ENCODE data around the gene GNB5.
"Not testable (repeated sequence)": the region's sequence is repeated elsewhere in the genome, so short reads cannot be mapped to it uniquely, and the experiment has no call there.

The GNB5 gene

DNA sequence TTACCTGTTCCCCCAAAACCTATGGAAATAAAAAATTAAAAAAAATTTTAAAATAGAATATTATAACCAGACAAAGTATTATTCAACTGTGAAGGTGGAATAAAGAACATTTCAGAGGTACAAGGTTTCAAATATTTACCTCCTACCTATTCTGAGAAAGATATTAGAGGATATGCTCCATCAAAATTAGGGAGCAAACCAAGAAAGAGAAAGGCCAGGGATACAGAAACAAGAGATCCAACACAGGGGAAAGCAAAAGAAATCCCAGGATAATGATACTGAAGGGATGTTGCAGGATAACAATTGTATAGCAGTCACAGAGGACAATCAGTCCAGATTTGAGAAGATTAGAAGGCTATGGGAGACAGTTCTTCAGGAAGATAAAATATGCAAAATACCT, 101.0 kb downstream of the GNB5 start:
- Histone ChIP-seq H3K79me2 (ENCODE audit: low read length) (no peaks in the 10 kb centered on the region), H3K4me3 (ENCODE audit: low read length) (no peak overlapping the region), H3K9ac (ENCODE audit: low read length) (no peak overlapping the region), H3K4me1 (ENCODE audit: low read length) (no peaks in the 10 kb centered on the region), H3K9me2 (replicated peaks; ENCODE audit: insufficient read depth, low read length) (no peaks in the 10 kb centered on the region), H3F3A (ENCODE audit: insufficient read depth, low read length) (no peaks in the 10 kb centered on the region), H4K20me1 (ENCODE audit: insufficient read depth, low read length) (no peaks in the 10 kb centered on the region), H3K27ac (ENCODE audit: low read length) (no peak overlapping the region), H3K36me3 (replicated peaks; ENCODE audit: insufficient read depth, low read length) (no peaks in the 10 kb centered on the region), H3K9me3 (replicated peaks; ENCODE audit: insufficient read depth, low read length) (no peaks in the 10 kb centered on the region), H2AFZ (ENCODE audit: low read length) (no peak overlapping the region), H3K4me2 (ENCODE audit: low read depth, low read length) (no peak overlapping the region), H3K27me3 (replicated peaks; ENCODE audit: insufficient read depth, low read length) (no peaks in the 10 kb centered on the region)
- no peak for TF ChIP-seq EZH2phosphoT487 (IDR thresholded peaks at IDR 0.05; ENCODE audit: low read length)
- no peak for TF ChIP-seq EZH2 (optimal IDR thresholded peaks at IDR 0.05; ENCODE audit: low read depth, low read length)
- TF ChIP-seq, protein P1, sequence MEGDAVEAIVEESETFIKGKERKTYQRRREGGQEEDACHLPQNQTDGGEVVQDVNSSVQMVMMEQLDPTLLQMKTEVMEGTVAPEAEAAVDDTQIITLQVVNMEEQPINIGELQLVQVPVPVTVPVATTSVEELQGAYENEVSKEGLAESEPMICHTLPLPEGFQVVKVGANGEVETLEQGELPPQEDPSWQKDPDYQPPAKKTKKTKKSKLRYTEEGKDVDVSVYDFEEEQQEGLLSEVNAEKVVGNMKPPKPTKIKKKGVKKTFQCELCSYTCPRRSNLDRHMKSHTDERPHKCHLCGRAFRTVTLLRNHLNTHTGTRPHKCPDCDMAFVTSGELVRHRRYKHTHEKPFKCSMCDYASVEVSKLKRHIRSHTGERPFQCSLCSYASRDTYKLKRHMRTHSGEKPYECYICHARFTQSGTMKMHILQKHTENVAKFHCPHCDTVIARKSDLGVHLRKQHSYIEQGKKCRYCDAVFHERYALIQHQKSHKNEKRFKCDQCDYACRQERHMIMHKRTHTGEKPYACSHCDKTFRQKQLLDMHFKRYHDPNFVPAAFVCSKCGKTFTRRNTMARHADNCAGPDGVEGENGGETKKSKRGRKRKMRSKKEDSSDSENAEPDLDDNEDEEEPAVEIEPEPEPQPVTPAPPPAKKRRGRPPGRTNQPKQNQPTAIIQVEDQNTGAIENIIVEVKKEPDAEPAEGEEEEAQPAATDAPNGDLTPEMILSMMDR (IDR thresholded peaks at IDR 0.05; ENCODE audit: low read length): no peak
- DNase-seq: no peak

DNA sequence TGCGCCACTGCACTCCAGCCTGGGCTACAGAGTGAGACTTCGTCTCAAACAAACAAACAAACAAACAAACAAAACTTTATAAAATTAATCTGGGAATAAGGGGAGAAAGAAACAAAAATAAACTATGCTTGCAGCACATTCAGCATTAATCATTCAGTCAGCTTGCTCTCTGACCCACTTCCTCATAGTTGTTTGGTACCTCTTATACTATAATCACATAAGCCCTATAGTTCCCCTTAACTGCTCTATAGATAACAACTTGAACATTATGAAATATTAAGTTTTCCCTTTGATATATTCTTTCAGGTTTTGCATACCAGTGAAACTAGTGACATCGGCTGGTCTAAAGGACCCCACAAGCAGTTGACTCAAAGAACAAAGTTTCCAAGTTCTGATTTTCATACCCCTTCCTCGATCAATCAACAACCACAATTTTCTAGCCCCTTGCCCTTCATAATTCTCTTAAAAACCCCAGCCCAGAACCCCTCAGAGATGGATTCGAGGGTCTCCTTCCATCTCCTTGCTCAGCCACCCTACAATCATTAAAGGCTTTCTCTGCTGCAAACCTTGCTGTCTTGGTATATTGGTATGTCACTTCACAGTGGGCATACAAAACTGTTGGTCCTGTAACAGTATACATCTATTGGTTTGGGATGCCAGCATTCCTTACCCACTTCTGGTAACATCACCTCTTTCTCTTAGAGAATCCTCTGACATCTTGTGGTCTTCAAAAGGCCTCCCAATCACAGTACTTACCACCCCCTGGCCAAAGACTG, 105.0 kb downstream of the GNB5 start:
- no peaks in the 10 kb centered on the region for H3K9me3 ChIP-seq (replicated peaks; ENCODE audit: insufficient read depth, low read length)
- H3K27ac ChIP-seq (ENCODE audit: low read length): no peak overlapping the region
- no peak overlapping the region for H3K4me3 ChIP-seq (ENCODE audit: low read length)
- no peaks in the 10 kb centered on the region for H4K20me1 ChIP-seq (ENCODE audit: insufficient read depth, low read length)
- no peaks in the 10 kb centered on the region for H3K27me3 ChIP-seq (replicated peaks; ENCODE audit: insufficient read depth, low read length)
- no peak overlapping the region for H2AFZ ChIP-seq (ENCODE audit: low read length)
- no peak overlapping the region for H3K9ac ChIP-seq (ENCODE audit: low read length)
- H3K79me2 ChIP-seq (ENCODE audit: low read length): no peaks in the 10 kb centered on the region
- DNase-seq: no peak
- TF ChIP-seq EZH2 (optimal IDR thresholded peaks at IDR 0.05; ENCODE audit: low read depth, low read length): no peak
- H3K9me2 ChIP-seq (replicated peaks; ENCODE audit: insufficient read depth, low read length): no peaks in the 10 kb centered on the region
- H3K4me1 ChIP-seq (ENCODE audit: low read length): peaks cover 19% of the 10 kb centered on the region
- H3K36me3 ChIP-seq (replicated peaks; ENCODE audit: insufficient read depth, low read length): no peaks in the 10 kb centered on the region
- H3K4me2 ChIP-seq (ENCODE audit: low read depth, low read length): no peak overlapping the region
- peaks cover 9% of the 10 kb centered on the region; the same call in 1 of the 2 replicates for H3F3A ChIP-seq (ENCODE audit: insufficient read depth, low read length)

DNA sequence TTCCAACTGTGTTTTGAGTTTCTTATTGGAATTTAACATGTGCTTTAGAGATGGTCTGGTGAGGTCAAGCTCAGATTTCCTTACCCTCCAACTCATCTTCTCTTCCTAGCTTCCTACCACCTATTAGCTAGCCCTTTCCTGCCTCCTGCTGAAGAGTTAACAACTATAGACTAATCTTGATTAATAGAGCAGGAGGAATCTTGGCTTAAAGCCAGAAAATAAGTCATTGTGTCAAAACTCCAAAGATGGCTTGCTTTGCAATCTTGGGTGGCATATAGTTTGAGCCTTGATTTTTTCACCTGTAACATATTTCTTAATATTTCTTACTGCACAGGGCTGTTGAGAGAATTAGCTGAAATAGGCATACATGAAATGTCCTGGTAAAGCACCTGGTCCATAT, 105.9 kb downstream of the GNB5 start:
- peaks cover 9% of the 10 kb centered on the region; the same call in 1 of the 2 replicates for H3F3A ChIP-seq (ENCODE audit: insufficient read depth, low read length)
- no peaks in the 10 kb centered on the region for H3K36me3 ChIP-seq (replicated peaks; ENCODE audit: insufficient read depth, low read length)
- H2AFZ ChIP-seq (ENCODE audit: low read length): no peak overlapping the region
- DNase-seq: no peak
- H3K9me3 ChIP-seq (replicated peaks; ENCODE audit: insufficient read depth, low read length): no peaks in the 10 kb centered on the region
- peaks cover 19% of the 10 kb centered on the region for H3K4me1 ChIP-seq (ENCODE audit: low read length)
- no peak overlapping the region for H3K4me3 ChIP-seq (ENCODE audit: low read length)
- H3K27me3 ChIP-seq (replicated peaks; ENCODE audit: insufficient read depth, low read length): no peaks in the 10 kb centered on the region
- TF ChIP-seq, protein P1 (IDR thresholded peaks at IDR 0.05; ENCODE audit: low read length): no peak
- TF ChIP-seq EZH2phosphoT487 (IDR thresholded peaks at IDR 0.05; ENCODE audit: low read length): no peak
- TF ChIP-seq EZH2 (optimal IDR thresholded peaks at IDR 0.05; ENCODE audit: low read depth, low read length): no peak
- no peak overlapping the region for H3K4me2 ChIP-seq (ENCODE audit: low read depth, low read length)
- no peaks in the 10 kb centered on the region for H3K9me2 ChIP-seq (replicated peaks; ENCODE audit: insufficient read depth, low read length)
- H4K20me1 ChIP-seq (ENCODE audit: insufficient read depth, low read length): no peaks in the 10 kb centered on the region
- H3K27ac ChIP-seq (ENCODE audit: low read length): no peak overlapping the region
- H3K79me2 ChIP-seq (ENCODE audit: low read length): no peaks in the 10 kb centered on the region
- no peak overlapping the region for H3K9ac ChIP-seq (ENCODE audit: low read length)

DNA sequence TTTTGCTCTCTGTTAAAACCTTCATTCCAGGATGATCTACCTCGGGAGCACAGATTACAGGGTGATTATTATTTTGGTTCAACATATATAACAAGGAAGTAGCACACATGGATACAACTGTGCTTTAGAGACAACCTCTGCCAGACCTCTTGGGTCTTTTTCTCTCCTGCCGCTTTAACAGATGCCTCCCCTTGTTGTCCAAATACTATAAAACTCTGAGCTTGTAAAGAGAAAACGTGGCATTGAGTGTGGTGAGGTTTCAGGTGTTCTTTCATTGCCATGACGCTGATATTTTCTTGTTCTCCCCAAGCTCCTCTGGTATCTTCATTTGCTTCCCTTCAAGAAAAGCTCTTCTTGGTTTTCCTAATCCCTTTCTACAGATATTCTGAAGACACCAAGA, 107.6 kb downstream of the GNB5 start:
- Histone ChIP-seq H3K4me2 (ENCODE audit: low read depth, low read length) (peak overlapping the region; percentile 52; the same call in 1 of the 2 replicates), H3K4me3 (ENCODE audit: low read length) (no peak overlapping the region), H3K36me3 (replicated peaks; ENCODE audit: insufficient read depth, low read length) (no peaks in the 10 kb centered on the region), H3K79me2 (ENCODE audit: low read length) (no peaks in the 10 kb centered on the region), H3F3A (ENCODE audit: insufficient read depth, low read length) (peaks cover 9% of the 10 kb centered on the region; the same call in 1 of the 2 replicates), H2AFZ (ENCODE audit: low read length) (no peak overlapping the region), H3K27me3 (replicated peaks; ENCODE audit: insufficient read depth, low read length) (no peaks in the 10 kb centered on the region), H3K9me2 (replicated peaks; ENCODE audit: insufficient read depth, low read length) (no peaks in the 10 kb centered on the region), H4K20me1 (ENCODE audit: insufficient read depth, low read length) (no peaks in the 10 kb centered on the region), H3K9me3 (replicated peaks; ENCODE audit: insufficient read depth, low read length) (no peaks in the 10 kb centered on the region), H3K27ac (ENCODE audit: low read length) (peak overlapping the region; percentile 69; the same call in 1 of the 2 replicates), H3K9ac (ENCODE audit: low read length) (no peak overlapping the region), H3K4me1 (ENCODE audit: low read length) (peaks cover 22% of the 10 kb centered on the region)
- DNase-seq: no peak
- TF ChIP-seq, protein P1 (IDR thresholded peaks at IDR 0.05; ENCODE audit: low read length): no peak
- no peak for TF ChIP-seq EZH2 (optimal IDR thresholded peaks at IDR 0.05; ENCODE audit: low read depth, low read length)
- TF ChIP-seq EZH2phosphoT487 (IDR thresholded peaks at IDR 0.05; ENCODE audit: low read length): no peak

DNA sequence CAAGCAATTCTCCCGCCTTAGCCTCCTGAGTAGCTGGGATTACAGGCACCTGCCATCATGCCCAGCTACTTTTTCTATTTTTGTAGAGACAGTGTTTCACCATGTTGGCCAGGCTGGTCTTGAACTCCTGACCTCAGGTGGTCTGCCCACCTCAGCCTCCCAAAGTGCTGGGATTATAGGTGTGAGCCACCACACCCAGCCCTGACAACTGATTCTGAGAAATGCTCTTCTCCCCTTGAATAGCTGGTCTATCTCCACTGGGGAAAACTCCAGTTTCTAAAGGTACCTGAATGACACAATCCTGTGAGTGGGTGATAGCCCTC, 108.2 kb downstream of the GNB5 start:
- H3F3A ChIP-seq (ENCODE audit: insufficient read depth, low read length); H2AFZ ChIP-seq (ENCODE audit: low read length); H3K27me3 ChIP-seq (replicated peaks; ENCODE audit: insufficient read depth, low read length); H3K9me2 ChIP-seq (replicated peaks; ENCODE audit: insufficient read depth, low read length); H4K20me1 ChIP-seq (ENCODE audit: insufficient read depth, low read length); DNase-seq; H3K79me2 ChIP-seq (ENCODE audit: low read length); H3K9me3 ChIP-seq (replicated peaks; ENCODE audit: insufficient read depth, low read length); H3K36me3 ChIP-seq (replicated peaks; ENCODE audit: insufficient read depth, low read length); H3K4me3 ChIP-seq (ENCODE audit: low read length); H3K9ac ChIP-seq (ENCODE audit: low read length): not testable (repeated sequence)
- peaks cover 22% of the 10 kb centered on the region for H3K4me1 ChIP-seq (ENCODE audit: low read length)
- H3K27ac ChIP-seq (ENCODE audit: low read length): peak overlapping the region; percentile 69; the same call in 1 of the 2 replicates
- H3K4me2 ChIP-seq (ENCODE audit: low read depth, low read length): peak overlapping the region; percentile 52; the same call in 1 of the 2 replicates
